Measurements from ENCODE around the gene CCSAP.

DNA sequence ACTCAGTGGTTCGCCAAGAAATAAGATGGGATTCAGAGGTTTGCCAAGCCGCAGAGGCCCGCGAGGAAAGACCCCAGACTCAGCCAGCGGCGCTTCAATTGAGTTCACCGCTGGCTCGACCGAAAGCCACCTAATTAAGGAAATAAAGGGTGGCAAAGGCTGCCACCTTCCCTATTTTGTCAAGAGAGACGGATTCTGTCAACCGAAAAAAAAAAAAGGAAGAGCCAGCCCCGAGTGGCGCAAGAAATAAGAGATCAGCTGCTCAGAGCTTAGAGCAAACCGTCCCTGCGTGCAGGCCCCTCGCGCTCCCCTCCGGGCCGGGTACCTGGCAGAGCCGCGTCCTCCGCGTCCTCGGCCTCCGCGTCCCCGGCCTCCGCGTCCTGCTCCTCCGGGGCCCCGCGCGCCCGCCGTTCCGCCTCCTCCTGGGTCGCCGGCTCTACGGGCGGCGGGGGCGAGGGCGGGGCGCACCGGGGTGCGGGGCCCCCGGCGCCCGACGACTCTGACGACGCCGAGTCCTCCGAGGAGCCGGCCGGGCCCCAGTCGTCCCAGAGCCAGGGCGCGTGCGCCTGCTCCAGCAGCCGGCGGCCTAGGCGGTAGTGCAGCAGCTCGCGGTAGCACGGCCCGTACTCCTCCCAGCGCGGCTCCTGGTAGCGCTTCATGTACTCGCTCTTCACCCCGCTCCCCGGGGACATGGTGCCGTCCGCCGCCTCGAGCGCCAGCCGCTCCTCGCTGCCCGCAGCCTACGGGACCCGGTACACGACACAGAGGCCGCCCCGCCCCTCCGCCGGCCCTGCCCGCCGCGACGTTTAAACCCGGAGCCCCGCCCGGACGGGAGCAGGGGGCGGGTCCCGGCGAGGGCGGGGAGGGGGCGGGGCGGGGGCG lies 832 bp downstream of the CCSAP start:
- TF ChIP-seq, protein P1, sequence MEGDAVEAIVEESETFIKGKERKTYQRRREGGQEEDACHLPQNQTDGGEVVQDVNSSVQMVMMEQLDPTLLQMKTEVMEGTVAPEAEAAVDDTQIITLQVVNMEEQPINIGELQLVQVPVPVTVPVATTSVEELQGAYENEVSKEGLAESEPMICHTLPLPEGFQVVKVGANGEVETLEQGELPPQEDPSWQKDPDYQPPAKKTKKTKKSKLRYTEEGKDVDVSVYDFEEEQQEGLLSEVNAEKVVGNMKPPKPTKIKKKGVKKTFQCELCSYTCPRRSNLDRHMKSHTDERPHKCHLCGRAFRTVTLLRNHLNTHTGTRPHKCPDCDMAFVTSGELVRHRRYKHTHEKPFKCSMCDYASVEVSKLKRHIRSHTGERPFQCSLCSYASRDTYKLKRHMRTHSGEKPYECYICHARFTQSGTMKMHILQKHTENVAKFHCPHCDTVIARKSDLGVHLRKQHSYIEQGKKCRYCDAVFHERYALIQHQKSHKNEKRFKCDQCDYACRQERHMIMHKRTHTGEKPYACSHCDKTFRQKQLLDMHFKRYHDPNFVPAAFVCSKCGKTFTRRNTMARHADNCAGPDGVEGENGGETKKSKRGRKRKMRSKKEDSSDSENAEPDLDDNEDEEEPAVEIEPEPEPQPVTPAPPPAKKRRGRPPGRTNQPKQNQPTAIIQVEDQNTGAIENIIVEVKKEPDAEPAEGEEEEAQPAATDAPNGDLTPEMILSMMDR (conservative IDR thresholded peaks at IDR 0.05 in 1 of 2, IDR thresholded peaks at IDR 0.05 in 1 of 2; ENCODE audit: low read depth in 1 of 2, low read length in 2 of 2) = no peak
- TF ChIP-seq EZH2 (IDR thresholded peaks at IDR 0.05; ENCODE audit: low read length, missing control alignments) = no peak

All from fibroblast of lung (primary cell).